Parathyroid adenoma (tissue), 2 donors: Measurements from ENCODE around the gene PTPRQ.

Experiments
- H2AFZ ChIP-seq: fragments of 300-600 bp; sonication (generic); one replicate; pipeline ENCODE4 v1.7.0; 2017; ENCODE audit warnings: antibody characterized with exemption, mild to moderate bottlenecking
- H3K27ac ChIP-seq: fragments of 300-600 bp; sonication (generic); one replicate; pipeline ENCODE4 v1.7.0; 2017
- H3K27me3 ChIP-seq: fragments of 300-600 bp; sonication (generic); one replicate; pipeline ENCODE4 v1.7.0; 2017; ENCODE audit warnings: low read length; ENCODE audit not compliant: control insufficient read depth, insufficient read depth
- H3K36me3 ChIP-seq: fragments of 300-600 bp; sonication (generic); one replicate; pipeline ENCODE4 v1.7.0; 2017; ENCODE audit warnings: low read length; ENCODE audit not compliant: control insufficient read depth, insufficient read depth
- H3K4me1 ChIP-seq: fragments of 300-600 bp; sonication (generic); one replicate; pipeline ENCODE4 v1.7.0; 2017; ENCODE audit warnings: control low read depth
- H3K4me2 ChIP-seq: fragments of 300-600 bp; sonication (generic); one replicate; pipeline ENCODE4 v1.7.0; 2017; ENCODE audit warnings: low read length
- H3K4me3 ChIP-seq: fragments of 300-600 bp; sonication (generic); one replicate; pipeline ENCODE4 v1.7.0; 2017; ENCODE audit warnings: low read depth, low read length
- H3K79me2 ChIP-seq: fragments of 300-600 bp; sonication (generic); one replicate; pipeline ENCODE4 v1.7.0; 2017; ENCODE audit warnings: control low read depth
- H3K9ac ChIP-seq: fragments of 300-600 bp; sonication (generic); one replicate; pipeline ENCODE4 v1.7.0; 2017; ENCODE audit warnings: mild to moderate bottlenecking
- H3K9me3 ChIP-seq: fragments of 300-600 bp; sonication (generic); one replicate; pipeline ENCODE4 v1.7.0; 2017; ENCODE audit warnings: low read length; ENCODE audit not compliant: control insufficient read depth
- CTCF ChIP-seq: fragments of 300-600 bp; sonication (generic); IDR thresholded peaks from one replicate; pipeline ENCODE4 v1.7.0; 2017; ENCODE audit warnings: antibody characterized with exemption, mild to moderate bottlenecking
- donor health status: primary hyperparathyroidism.

Gene PTPRQ

GRCh38 chr12:80721326-80721725 lies 277.3 kb downstream of the PTPRQ start:
- no peaks in the 10 kb centered on the region for H3K36me3 ChIP-seq
- no peak for TF ChIP-seq CTCF
- no peaks in the 10 kb centered on the region for H3K27me3 ChIP-seq
- H3K27ac ChIP-seq: no peak overlapping the region
- H3K79me2 ChIP-seq: no peaks in the 10 kb centered on the region
- no peak overlapping the region for H3K9ac ChIP-seq
- no peak overlapping the region for H3K4me2 ChIP-seq
- H3K4me3 ChIP-seq: no peak overlapping the region
- no peaks in the 10 kb centered on the region for H3K9me3 ChIP-seq
- H3K4me1 ChIP-seq: no peaks in the 10 kb centered on the region
- H2AFZ ChIP-seq: no peak overlapping the region
